HG02678 (cell line): Measurements from ENCODE around the gene MAGEF1.

Source experiments
- ATAC-seq: cut with Tn5 transposase; IDR thresholded peaks from one replicate; pipeline ENCODE4 v1.9.1; 2021; ENCODE audit warnings: mild to moderate bottlenecking, moderate library complexity; ENCODE audit not compliant: unreplicated experiment

The MAGEF1 gene

GRCh38 chr3:184672977-184673870 is 38.6 kb downstream of the MAGEF1 start:
- ATAC-seq, result no peak

GRCh38 chr3:184672335-184672734 is 39.5 kb downstream of the MAGEF1 start:
- ATAC-seq, result no peak

GRCh38 chr3:184670091-184670602 is 41.7 kb downstream of the MAGEF1 start:
- ATAC-seq, result no peak

DNA sequence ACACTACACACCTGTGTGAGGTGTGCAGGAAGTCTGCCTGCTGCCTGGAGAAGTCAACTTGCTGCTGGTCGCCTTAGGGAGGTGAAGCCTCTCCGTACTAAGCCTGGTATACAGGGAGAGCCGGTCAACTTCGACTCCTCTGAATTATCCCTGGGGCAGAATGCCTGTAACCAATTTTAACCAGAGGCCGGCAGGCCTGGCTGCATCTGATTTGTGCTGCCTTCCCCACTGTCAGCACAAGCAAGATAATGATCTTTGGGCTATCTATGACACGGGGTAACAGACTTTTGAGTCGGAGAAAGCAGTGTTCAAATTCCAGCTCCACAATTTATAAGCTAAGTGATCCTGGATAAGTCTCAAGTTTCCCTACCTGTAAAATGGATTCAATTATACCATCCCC is 42.3 kb downstream of the MAGEF1 start:
- no peak for ATAC-seq

GRCh38 chr3:184666442-184666841 is 45.4 kb downstream of the MAGEF1 start:
- ATAC-seq, result no peak

- ATAC-seq, result no peak
Observed at GRCh38 chr3:184665101-184665500, 46.8 kb downstream of the MAGEF1 start.

GRCh38 chr3:184663756-184664155 is 48.1 kb downstream of the MAGEF1 start:
- no peak for ATAC-seq

DNA sequence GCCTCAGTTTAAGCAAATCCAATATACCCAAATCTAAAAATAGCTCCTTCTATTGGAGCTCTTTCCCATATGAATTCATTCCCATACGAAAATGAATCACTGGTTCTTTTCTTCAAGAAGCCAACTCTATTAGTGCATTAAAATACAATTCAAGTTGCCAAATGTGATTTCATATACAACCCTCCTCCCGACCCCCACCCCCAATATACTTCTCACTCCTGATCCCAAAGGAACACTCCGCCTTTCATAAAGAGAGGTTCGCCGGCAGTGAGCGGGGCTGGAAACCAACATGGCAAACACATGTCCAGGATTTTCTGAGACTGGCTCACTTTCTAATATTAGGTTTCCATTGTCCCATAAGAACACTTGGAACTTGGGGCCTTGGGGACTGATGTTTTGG is 48.5 kb downstream of the MAGEF1 start:
- no peak for ATAC-seq

GRCh38 chr3:184662187-184662586 is 49.7 kb downstream of the MAGEF1 start:
- ATAC-seq, result no peak

GRCh38 chr3:184660931-184661330 is 50.9 kb downstream of the MAGEF1 start:
- ATAC-seq, result no peak
